Stimulated activated CD4-positive, alpha-beta T cell treated with anti-CD3 and anti-CD28 coated beads, Interleukin-2, amount 100 ng/mL, for 24 hours (primary cell): ENCODE results near the gene NFASC.
A peak's percentile ranks its signal among the peaks of the same experiment; 100 is the strongest.

Experiments used
- DNase-seq, 2 donors: peaks; one replicate each; pipeline ENCODE4 v3.0.0-alpha.2; 2020

Gene NFASC

GRCh38 chr1:204870160-204870912 is at the start of gene NFASC:
NFASC (plus strand) TSS chr1:204870862; CDS start chr1:204944316, 73,454 bp downstream.
- DNase-seq, result no peak

DNA sequence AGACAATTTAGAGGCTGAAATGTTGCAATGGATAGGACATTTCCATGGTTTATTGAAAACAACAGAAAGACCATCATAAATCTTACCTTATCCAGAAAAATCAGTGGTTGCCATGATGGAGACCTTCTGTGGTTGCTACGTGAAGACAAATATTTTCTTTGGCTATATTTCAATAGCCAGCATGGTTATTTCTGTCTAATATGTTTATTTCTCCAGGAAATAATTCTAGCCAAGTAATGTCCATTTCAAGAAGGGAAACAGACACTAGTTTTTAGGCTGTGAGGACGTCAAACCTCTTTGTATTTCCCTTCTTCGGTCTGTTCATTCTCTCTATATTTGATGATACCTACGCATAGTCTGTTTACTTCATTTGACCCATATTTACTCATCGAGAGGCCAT is 49.2 kb upstream of the NFASC start:
- DNase-seq, result no peak

DNA sequence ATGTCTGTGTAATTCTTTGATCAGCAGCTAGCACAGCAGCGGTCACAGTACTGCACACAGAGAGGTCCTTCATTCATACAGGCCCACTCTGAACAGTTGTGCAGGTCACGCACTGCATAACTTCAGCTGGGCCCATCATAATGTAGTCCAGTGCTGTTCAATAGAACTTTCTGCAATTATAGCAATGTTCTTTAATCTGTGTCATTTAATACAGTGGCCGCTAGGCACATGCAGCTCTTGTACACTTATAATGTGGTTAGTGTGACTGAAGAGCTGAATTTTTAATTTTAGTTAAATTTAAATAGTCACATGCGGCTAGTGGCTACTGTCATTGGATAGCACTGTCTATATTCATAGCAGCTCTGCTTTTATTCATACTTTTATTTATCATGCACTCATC is 48.7 kb upstream of the NFASC start:
- no peak for DNase-seq

GRCh38 chr1:204826970-204827369 is 43.7 kb upstream of the NFASC start:
- peak in 1 of 2 donors; percentile 45 for DNase-seq

DNA sequence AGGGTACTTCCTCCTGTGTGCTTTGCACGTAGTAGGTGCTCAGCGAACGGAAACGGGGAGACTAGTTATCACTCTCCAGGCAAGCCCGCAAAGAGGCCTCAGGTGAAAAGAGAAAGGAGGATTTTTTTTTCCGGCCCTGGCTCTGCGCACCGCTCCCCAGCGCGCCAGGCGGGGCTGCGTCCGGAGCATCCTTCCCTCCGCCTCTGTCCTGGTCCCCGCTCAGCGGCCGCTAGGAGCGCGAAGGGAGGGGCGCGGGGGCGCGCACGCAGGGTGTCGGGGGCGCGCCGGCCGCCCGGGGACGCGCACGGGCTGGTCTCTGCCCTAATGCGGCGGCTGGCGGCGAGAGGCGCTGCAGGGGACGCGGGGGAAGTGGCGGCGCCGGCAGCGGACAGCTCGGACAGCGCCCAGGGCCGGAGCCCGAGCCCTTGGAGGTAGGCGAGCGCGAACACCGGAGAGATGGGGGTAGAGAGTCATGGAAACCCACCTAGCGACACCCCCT is 42.3 kb upstream of the NFASC start:
- DNase-seq, result peak; percentile 45 to 70

GRCh38 chr1:204829133-204829825 is 41.4 kb upstream of the NFASC start:
- DNase-seq, result no peak

- DNase-seq, result no peak
Measured at GRCh38 chr1:204830747-204831146, 39.9 kb upstream of the NFASC start.

DNA sequence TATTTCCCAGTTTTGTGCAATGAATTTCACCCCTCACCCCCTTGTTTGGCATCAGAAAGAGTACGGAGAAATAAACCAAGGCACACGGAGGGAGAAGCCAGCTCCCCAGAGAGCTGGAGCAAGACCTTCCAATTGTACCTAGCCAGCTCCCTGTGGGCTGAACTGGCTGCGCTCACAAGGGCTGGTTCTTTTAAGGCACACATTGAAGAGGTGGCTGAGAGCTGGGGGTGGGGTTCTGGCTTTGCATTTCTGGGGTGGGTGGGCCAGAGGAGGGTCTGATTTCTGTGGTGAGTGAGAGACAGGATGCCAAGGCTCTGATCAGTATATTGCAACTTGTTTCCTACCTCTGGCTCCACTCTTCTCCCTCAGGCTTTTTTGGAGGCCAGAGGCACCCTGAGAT is 39.5 kb upstream of the NFASC start:
- DNase-seq, result no peak

DNA sequence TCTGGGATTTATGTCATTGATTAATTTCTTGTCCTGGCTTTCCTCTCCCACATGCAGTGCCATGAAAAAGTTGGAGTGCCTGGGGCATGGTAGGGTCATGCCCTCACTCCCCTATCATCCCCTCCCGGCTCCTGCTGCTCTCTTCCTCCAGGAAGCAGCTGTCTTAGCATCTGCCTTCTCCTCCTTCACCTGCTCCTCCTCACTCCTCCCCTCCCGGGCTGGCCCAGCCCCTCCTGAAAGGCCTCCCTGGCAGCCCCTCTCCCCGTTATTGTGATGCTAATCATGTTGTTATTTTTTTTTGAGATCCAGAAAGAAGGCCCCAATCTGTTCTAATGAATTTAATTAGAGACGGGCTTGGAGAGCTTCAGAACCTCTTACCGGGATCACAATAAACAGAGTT is 36.3 kb upstream of the NFASC start:
- DNase-seq, result no peak

DNA sequence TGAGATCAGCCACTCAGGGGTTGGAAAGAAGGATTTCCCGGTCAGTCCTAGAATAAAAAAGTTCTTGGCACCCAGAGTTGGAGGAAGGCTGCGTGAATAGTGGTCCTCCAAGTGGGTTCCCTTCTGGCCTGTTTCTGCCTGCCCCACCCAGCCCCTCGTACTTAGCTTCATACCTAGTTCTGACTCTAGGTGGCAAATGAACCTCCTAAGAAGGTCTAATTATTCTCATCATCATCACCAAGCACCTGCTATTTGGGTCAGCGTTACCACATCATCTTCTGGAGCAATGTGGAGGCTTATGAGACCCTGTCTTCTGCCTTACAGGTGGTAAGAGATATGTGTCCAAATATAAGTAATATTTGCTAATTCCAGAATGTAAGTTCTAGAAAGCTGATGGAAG is 35.9 kb upstream of the NFASC start:
- no peak for DNase-seq

DNA sequence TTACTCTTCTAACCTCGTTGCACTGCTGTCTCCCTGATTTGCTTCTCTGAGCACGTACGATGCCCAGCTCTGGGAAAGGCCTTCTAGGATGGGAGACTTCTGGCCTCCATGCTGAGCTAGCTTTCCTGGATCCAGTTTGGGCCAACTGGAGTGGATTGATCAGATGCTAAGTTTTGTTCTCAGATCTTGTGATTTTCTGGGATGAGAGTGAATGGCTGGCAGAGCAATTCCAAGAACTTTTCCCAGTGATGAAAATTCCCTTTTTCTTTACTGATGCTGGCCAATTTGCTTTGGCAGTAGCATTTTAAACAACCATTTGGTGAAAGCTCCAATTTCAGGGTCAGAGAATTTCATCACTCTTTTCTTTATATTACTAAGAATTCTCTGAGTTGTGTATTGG is 34.9 kb upstream of the NFASC start:
- no peak for DNase-seq

DNA sequence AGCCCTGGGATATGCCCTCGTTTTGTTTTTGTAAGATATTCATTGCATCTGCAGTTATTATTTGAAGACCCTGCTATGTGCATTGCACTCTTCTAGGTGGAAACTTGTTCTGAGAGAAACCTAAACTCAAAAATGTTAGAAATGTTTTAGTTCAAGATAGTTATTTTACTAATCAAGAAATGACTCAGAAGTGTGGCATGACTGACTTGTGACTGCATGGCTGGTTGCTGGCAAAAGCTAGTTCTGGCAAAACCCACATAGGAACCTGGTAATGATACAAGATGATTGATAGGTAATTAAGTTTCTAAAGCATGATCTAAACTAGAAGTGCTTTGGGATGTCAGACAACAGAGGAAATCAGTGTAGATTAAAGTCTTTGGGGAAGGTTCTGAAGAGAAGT is 33.8 kb upstream of the NFASC start:
- DNase-seq, result no peak

- DNase-seq, result peak; percentile 23 to 35
Measured at GRCh38 chr1:204837440-204838084, 33.1 kb upstream of the NFASC start.

DNA sequence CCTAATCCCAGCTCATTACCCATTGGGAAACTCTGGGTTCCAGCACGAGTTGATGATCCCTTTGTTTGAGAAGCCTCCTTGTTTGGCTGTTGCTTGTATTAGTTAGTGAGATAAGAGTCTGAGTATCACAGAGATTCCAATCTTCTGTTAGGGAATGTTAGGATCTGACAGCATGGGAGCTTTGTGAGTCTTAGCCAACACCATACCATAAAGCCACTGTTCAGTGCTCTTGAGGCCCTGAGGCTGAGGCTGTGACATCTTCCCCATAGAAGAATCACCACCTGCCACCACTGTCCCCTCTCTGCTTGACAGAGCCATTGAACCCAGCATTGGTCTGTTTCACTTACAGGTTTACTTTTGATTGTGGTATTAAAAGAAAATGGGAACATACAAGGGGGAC is 29.3 kb upstream of the NFASC start:
- no peak for DNase-seq

DNA sequence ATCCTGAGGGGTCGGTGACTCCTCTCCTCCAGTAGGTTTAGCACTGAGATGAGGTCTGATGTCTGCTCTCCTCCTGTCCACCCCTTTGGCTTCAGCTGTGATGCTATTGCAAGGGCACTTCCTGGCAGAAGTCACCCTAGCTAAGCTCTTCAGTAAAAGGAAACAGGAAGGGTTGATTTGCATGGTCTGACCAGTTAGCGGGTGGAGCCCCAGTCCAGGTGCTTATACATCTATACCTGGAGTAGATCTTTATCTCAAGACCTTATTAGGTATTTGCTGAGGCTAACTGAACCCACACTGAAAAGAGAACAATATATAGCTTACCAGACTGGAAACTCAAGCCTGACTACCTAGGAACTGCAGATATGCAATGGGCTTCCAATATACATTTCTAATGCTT is 28.9 kb upstream of the NFASC start:
- DNase-seq, result no peak

GRCh38 chr1:204842369-204842768 is 28.3 kb upstream of the NFASC start:
- no peak for DNase-seq

GRCh38 chr1:204842892-204843291 is 27.8 kb upstream of the NFASC start:
- no peak for DNase-seq

GRCh38 chr1:204846546-204846945 is 24.1 kb upstream of the NFASC start:
- no peak for DNase-seq

DNA sequence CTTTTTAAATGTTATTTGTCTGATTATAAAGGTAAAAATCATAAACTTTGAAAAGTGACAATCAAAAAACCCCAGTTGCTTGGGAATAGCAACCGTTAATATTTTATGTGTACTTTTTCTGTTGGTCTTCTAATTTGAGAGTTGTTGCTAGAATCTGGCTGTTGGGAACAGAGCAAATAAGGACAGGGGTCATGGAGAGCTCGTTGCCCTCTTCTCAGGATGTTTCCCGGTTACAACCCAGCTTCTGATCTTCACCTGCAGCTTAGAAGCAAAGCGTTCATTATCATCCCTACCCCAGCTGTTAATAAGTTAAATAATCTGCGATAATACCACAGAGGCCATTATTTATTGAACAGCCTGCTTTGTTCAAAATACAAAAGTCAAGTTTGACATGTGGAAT is 22.1 kb upstream of the NFASC start:
- no peak for DNase-seq

GRCh38 chr1:204852854-204853253 is 17.8 kb upstream of the NFASC start:
- DNase-seq, result no peak

GRCh38 chr1:204853436-204853835 is 17.2 kb upstream of the NFASC start:
- no peak for DNase-seq

DNA sequence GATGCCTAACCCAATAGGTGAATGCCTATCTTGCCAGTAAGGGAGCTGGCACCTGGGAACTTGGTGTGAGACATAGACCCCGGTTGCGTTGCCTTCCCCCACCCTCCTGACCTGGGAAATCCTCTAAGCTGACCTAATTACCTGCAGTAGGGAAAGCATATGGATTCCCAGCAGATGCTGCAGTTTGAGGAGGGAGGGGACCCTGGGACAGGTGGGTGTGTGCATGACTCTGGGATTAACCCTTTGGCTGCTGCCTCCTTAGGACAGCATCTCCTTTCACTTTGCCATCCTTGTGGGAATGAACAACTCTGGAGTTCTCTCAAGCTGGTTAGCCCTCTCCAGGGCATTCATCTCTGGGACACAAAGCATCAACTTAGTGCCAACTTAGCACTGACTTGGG is 16.4 kb upstream of the NFASC start:
- no peak for DNase-seq

- DNase-seq, result no peak
Measured at GRCh38 chr1:204858363-204858821, 12.3 kb upstream of the NFASC start.

DNA sequence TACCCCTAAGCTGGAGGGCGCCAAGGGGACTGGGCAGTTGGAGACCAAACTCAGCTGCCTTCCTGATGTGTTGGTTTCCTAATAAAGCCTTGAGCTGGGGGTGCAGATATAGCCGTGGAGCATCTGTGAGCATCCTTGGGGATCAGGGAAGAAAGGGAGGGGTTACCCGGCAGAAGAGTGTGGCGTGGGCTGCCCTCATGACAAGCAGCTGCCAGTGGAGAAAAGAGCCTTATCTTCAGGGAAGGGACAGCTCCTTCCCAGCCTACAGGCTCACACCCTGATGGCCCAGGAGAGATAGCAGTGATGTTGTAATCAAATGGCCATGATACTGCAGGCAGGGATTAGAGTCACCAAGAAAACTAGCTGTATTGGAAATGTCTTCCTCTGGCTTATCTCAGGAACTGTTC is 10.8 kb upstream of the NFASC start:
- no peak for DNase-seq
